NCI-H2196 treated with DMSO at 0.1 percent for 48 hours (cell line): ENCODE measurements around the gene RCBTB1.
A peak's percentile ranks its signal among the peaks of the same experiment; 100 is the strongest.
"Not testable (repeated sequence)": the region's sequence is repeated elsewhere in the genome, so short reads cannot be mapped to it uniquely, and the experiment has no call there.

Experiments used
- DNase-seq: peaks from one replicate; lab custom pipeline; 2025; ENCODE audit not compliant: unreplicated experiment; lab: John Stamatoyannopoulos, UW

The RCBTB1 gene

GRCh38 chr13:49585220-49586157 lies at the start of gene RCBTB1:
RCBTB1 (minus strand) TSS chr13:49585558; CDS start chr13:49567279, 18,279 bp downstream.
- DNase-seq: peak; percentile 13

DNA sequence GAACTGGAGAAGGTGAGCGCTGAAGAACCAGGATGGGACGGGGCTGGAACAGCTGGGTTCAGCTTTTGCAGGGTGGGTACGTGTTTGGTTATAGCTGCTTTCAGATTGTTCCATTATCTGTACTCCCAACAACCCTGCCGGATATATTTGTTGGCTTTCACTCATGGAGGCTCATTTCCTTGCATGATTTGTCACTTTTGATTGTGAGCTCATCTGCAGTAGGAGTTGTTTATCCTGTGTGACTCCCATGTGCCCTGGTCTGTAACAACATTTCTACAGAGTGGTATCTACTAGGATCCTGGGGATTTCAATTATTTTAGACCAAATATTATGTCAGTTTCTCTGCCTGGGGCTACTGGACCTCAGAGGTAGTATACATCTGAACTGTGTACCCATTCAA lies 48.4 kb upstream of the RCBTB1 start:
- no peak for DNase-seq

GRCh38 chr13:49632156-49632555 lies 46.8 kb upstream of the RCBTB1 start:
- DNase-seq: no peak

GRCh38 chr13:49630580-49630979 lies 45.2 kb upstream of the RCBTB1 start:
- DNase-seq: no peak

GRCh38 chr13:49629947-49630346 lies 44.6 kb upstream of the RCBTB1 start:
- DNase-seq: no peak

DNA sequence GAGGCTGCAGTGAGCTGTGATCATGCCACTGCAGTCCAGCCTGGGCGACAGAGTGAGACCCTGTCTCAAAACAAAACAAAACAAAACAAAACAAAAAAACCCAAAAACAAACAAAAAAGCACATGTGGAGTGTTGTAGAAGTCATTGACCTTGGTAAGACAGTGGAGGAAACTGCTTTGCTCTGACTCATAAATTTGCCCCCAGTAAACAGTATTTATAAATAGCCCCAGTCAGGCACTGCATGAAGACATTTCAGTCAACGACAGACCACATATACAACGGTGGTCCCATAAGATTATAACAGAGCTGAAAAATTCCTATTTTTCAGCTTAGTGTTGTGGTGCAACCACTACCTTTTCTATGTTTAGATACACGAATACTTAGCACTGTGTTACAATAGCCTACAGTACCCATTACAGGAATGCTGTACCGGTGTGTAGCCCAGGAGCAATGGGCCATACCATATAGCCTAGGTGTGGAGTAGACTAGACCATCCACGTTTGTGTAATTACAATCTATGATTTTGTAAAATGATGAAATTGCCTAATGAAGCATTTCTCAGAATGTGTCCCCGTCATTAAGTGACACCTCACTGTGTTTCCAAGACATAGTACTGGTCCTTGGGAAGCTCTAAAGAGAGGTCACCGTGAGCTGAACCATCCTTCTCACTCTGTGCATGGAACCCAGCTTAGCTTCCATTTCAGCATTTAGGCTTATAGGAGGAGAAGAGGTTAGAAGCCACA lies 44.0 kb upstream of the RCBTB1 start:
- no peak for DNase-seq

DNA sequence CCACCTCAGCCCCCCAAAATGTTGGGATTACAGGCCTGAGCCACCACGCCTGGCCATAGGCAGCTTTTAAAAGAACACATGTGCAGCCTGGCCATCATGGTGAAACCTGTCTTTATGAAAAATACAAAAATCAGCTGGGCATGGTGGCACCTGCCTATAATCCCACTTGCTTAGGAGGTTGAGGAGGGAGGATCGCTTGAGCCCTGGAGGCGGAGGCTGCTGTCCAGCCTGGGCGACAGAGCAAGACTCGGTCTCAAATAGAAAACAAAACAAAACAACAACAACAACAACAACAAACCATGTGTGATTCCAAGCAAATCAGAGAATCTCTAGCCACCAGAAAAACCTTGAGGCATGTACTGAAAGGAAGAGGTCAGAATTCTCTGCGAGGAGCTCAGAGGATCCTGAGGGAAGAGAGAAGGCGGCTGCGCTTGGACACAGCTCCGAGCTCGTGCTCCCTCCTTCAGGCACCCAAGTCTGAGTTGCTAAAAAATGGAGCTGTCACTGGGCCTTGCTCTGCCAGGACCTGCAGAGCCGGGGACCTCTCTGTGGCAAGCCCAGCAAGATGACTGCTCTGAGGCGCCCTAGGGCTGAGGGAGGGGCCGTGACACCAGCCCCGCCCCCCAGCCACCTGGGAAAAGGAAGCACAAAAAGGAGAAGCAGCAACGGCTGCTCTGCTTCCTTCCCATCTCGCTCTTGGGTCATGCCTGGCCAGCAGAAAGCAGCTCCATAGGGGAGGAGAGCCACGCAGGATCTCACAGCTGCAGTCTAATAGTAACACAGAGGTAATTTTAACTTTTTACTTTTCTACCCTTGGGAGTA lies 42.7 kb upstream of the RCBTB1 start, which contains the start of gene ARL11:
ARL11 (plus strand) TSS at position 677 of the 822 bp plus-strand sequence. CDS start 1,941 bp downstream, outside the sequence.
- DNase-seq: no peak

- no peak for DNase-seq
Measured at GRCh38 chr13:49625392-49626079, 40.2 kb upstream of the RCBTB1 start.

DNA sequence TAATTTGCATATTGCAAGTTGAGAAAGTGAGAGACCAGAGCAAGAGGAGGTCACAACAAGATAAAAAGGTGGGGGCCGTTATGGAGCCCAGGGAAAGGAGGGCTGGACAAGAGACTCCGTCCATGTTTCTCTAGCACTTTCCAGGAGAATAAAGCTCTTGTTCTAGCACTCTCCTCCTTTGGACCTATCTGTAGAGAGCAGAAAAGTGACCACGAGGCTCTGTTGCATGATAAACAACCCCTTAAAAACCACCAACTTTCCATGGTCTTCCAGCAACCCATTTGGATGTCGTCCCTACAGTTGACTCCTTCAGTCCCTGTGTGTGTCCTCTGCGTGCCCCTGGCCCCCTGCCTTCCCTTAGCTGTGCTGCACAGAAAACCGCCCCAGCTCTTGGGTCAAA lies 38.9 kb upstream of the RCBTB1 start:
- DNase-seq: no peak

GRCh38 chr13:49622174-49622946 lies 37.0 kb upstream of the RCBTB1 start:
- DNase-seq: no peak

DNA sequence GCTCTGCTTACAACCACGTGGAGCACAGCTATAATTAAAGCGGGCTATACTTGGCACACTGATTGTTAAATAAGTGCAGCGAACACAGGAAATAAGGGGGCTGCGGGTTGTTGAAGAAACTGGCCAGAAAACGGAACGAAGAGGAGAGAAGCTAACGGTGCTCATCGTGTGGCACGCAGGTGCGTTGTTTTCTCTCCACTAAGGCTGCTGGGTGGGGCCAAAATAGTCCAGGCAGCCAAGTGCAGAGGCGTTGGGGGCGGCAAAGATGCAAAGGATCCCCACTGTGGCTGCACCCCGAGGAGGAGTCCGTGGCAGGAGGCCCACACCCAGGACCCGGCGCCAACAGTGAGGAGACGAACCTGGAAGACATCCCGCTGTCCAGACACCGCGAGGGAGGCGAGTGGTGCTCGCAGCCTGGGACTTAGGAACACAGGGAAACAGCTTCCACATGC lies 34.8 kb upstream of the RCBTB1 start:
- no peak for DNase-seq

DNA sequence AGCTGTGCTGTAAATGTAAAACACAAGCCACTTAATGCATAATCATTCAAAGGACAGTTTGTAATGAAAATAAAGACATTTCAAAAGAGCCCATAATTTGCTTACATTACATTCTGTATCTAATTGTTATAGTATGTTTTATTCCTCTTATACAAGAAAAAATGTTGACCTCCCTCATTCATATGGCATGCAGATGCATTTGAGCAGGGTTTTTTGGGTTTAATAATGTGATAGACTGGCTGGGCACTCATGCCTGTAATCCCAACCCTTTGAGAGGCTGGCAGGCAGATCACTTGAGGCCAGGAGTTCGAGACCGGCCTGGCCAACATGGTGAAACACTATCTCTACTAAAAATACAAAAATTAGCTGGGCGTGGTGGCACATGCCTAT lies 31.3 kb upstream of the RCBTB1 start:
- no peak for DNase-seq

DNA sequence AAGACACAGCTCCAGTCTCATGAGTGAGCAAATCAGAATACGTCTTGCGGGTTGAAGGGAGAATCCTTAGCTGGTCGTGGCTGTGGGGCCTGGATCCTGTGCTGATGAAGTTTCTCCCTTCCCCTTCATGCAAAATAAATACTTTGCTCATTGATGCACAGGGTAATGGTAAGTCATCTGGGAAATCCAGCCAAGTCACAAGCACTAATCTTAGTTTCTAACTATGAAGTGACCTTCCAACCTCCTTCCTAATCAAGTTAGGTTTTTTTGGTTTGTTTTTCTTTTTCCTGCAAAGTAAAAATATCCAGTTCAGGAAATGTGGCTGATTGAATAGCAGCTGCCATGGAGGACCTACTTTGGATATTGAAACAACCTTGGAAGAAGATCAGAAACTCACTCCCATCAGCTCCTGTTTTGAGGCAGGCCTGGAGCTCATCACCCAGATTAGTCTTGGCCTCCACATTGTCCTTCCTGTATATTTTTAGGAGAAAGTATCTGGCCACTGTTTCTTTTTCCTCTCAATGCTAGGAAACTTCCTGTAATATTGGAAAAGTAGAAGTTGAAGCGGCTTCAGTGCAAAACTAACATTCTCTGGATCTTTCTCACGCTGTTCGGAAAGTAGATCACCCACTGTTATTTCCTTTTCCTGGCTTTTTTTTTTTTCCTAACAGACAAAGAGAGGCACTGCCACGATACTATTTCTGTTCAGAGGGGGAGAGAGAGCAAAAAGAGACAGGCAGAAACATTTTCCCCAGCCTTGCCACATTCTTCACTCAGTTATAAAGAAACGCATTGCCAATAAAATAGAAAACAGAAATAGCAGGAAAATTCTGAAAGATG lies 30.7 kb upstream of the RCBTB1 start:
- DNase-seq: no peak

GRCh38 chr13:49612042-49612441 lies 26.7 kb upstream of the RCBTB1 start:
- DNase-seq: not testable (repeated sequence)

GRCh38 chr13:49610176-49610575 lies 24.8 kb upstream of the RCBTB1 start:
- no peak for DNase-seq

DNA sequence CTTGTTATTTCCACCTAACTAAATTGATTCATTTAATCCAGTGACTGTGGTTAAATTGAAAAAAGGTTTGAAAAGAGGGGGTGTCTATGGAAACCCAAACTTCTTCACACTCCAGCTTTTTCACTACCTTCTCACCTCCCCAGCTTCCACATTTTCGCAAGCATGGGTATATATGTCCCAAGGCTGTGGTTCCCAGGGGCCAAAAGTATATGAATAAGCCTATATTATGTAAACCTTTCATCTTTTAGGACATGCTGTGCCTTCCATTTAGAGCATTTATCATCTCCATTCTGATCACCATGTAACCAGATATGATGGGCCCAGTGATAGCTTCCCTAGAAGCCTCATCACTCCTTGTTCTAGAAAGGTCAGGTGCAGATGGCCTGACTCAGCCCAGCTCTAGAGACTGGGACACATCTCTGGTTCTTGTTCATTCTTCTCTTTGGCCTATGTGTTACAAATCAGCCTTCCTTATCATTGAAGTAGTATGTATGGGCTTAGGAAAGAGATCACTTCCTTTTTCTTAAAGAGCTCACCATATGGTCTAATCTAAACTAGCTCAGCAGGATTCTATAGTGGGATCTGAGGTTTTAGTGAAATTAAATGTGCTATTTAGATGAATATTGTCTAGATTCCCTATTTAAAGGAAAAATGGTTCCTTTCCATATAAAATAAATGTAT lies 23.4 kb upstream of the RCBTB1 start:
- no peak for DNase-seq

- DNase-seq: no peak
Measured at GRCh38 chr13:49607761-49608160, 22.4 kb upstream of the RCBTB1 start.
